ENCODE results near the gene KRT5.

Gene KRT5

GRCh38 chr12:52524241-52524897 is 4.2 kb upstream of the KRT5 start:
- ChIA-PET CTCF (interaction anchor here (0.6 to 1.3 kb wide), 4 partner anchors 11 to 368 kb away, joined by 4 to 6 read pairs (median 5); no protein-coding TSS in a partner anchor), POLR2A (ENCODE audit: low non-redundant PET) (no interaction called here)
- DNase-seq (ENCODE audit: low spot score): peak; percentile 54
- peak overlapping the region; percentile 100 for H3K27ac ChIP-seq
- no peak for TF ChIP-seq CTCF (conservative IDR thresholded peaks at IDR 0.05; ENCODE audit: low read depth)

GRCh38 chr12:52523824-52524223 is 3.6 kb upstream of the KRT5 start:
- no peak for TF ChIP-seq CTCF (conservative IDR thresholded peaks at IDR 0.05; ENCODE audit: low read depth)
- CTCF ChIA-PET: interaction anchor here (0.6 to 1.3 kb wide), 3 partner anchors 11 to 367 kb away, joined by 3 to 5 read pairs (median 4); no protein-coding TSS in a partner anchor
- DNase-seq (ENCODE audit: low spot score): peak; percentile 62
- POLR2A ChIA-PET (ENCODE audit: low non-redundant PET): no interaction called here
- H3K27ac ChIP-seq: peak overlapping the region; percentile 100

GRCh38 chr12:52522346-52523011 is 2.3 kb upstream of the KRT5 start:
- peak; percentile 63 for DNase-seq (ENCODE audit: low spot score)

GRCh38 chr12:52521568-52522266 is 1.5 kb upstream of the KRT5 start:
- H3K27ac ChIP-seq: peak overlapping the region; percentile 100
- no peak for TF ChIP-seq CTCF (conservative IDR thresholded peaks at IDR 0.05; ENCODE audit: low read depth)
- DNase-seq (ENCODE audit: low spot score): peak; percentile 53
- CTCF ChIA-PET: interaction anchor here (0.6 to 5.3 kb wide), 10 partner anchors 28 to 526 kb away, joined by 3 to 38 read pairs (median 4); no protein-coding TSS in a partner anchor
- POLR2A ChIA-PET (ENCODE audit: low non-redundant PET): interaction anchor here (0.7 kb wide), 1 partner anchor 79 kb away, joined by 4 read pairs; no protein-coding TSS in a partner anchor

More at GRCh38 chr12:52522346-52523011, 2.3 kb upstream of the KRT5 start:
- TF ChIP-seq CTCF (conservative IDR thresholded peaks at IDR 0.05; ENCODE audit: low read depth): no peak
- POLR2A ChIA-PET (ENCODE audit: low non-redundant PET): no interaction called here
- peak overlapping the region; percentile 100 for H3K27ac ChIP-seq
- CTCF ChIA-PET: interaction anchor here (0.6 to 5.3 kb wide), 8 partner anchors 12 to 497 kb away, joined by 3 to 38 read pairs (median 3); no protein-coding TSS in a partner anchor

GRCh38 chr12:52521175-52521567 is 977 bp upstream of the KRT5 start:
- ChIA-PET POLR2A (ENCODE audit: low non-redundant PET) (interaction anchor here (0.6 to 1.1 kb wide), 3 partner anchors 28 to 78 kb away, joined by 4 to 8 read pairs (median 4); partner anchors contain the start of gene KRT6A), CTCF (interaction anchor here (0.7 to 5.3 kb wide), 6 partner anchors 141 to 527 kb away, joined by 3 to 38 read pairs (median 4); no protein-coding TSS in a partner anchor)
- TF ChIP-seq CTCF (conservative IDR thresholded peaks at IDR 0.05; ENCODE audit: low read depth): no peak
- H3K27ac ChIP-seq: peak overlapping the region; percentile 100
- DNase-seq (ENCODE audit: low spot score): peak; percentile 73

GRCh38 chr12:52519387-52519703 is 849 bp downstream of the KRT5 start:
- CTCF ChIA-PET: interaction anchor here (0.6 to 5.3 kb wide), 5 partner anchors 156 to 461 kb away, joined by 3 to 38 read pairs (median 5); no protein-coding TSS in a partner anchor
- no peak for TF ChIP-seq CTCF (conservative IDR thresholded peaks at IDR 0.05; ENCODE audit: low read depth)
- peak overlapping the region; percentile 100 for H3K27ac ChIP-seq
- POLR2A ChIA-PET (ENCODE audit: low non-redundant PET): interaction anchor here (1.4 kb wide), 1 partner anchor 372 kb away, joined by 10 read pairs; no protein-coding TSS in a partner anchor
- DNase-seq (ENCODE audit: low spot score): no peak

All from RWPE1 (cell line).